AG09309 (cell line): Measurements from ENCODE around the gene SREBF2.

Experiments used
- DNase-seq: peaks from one replicate; pipeline ENCODE4 v3.0.0-alpha.2; 2010; ENCODE audit warnings: low read depth
- H3K4me3 ChIP-seq: 2 replicates; pipeline ENCODE4 v1.5.1; 2011; ENCODE audit warnings: mild to moderate bottlenecking, low read depth, low read length, moderate library complexity; ENCODE audit not compliant: control insufficient read depth
- CTCF ChIP-seq: IDR thresholded peaks from 2 replicates; pipeline ENCODE4 v1.5.1; 2011; ENCODE audit warnings: mild to moderate bottlenecking, low read depth, low read length, inconsistent platforms; ENCODE audit not compliant: insufficient read depth, control insufficient read depth; ENCODE audit errors: missing control alignments

SREBF2 gene

GRCh38 chr22:41899992-41900651 is 67.2 kb downstream of the SREBF2 start:
- no peak for DNase-seq
- TF ChIP-seq CTCF, result no peak
- no peak overlapping the region for H3K4me3 ChIP-seq

- H3K4me3 ChIP-seq, result no peak overlapping the region
- no peak for DNase-seq
- no peak for TF ChIP-seq CTCF
Observed at GRCh38 chr22:41900652-41901312, 67.9 kb downstream of the SREBF2 start.

- no peak for DNase-seq
Observed at GRCh38 chr22:41902016-41902415, 69.1 kb downstream of the SREBF2 start.

GRCh38 chr22:41902932-41903421 is 70.1 kb downstream of the SREBF2 start:
- no peak for DNase-seq
- TF ChIP-seq CTCF, result no peak
- H3K4me3 ChIP-seq, result no peak overlapping the region

More at GRCh38 chr22:41902016-41902415, 69.1 kb downstream of the SREBF2 start:
- TF ChIP-seq CTCF, result no peak
- H3K4me3 ChIP-seq, result no peak overlapping the region

- no peak for DNase-seq
- no peak for TF ChIP-seq CTCF
- H3K4me3 ChIP-seq, result no peak overlapping the region
Observed at GRCh38 chr22:41904450-41905410, 71.8 kb downstream of the SREBF2 start.
